ENCODE data around the gene AMELX.

The AMELX gene

GRCh38 chrX:11304829-11305228 lies 11.6 kb downstream of the AMELX start:
- H3K27ac ChIP-seq (ENCODE audit: low read depth, low read length): peak overlapping the region; percentile 42
- H3K4me3 ChIP-seq (ENCODE audit: low read depth, low read length): no peak overlapping the region
- H3K4me1 ChIP-seq (ENCODE audit: control insufficient read depth, insufficient read depth, low read length): peaks cover 11% of the 10 kb centered on the region
- no peaks in the 10 kb centered on the region for H3K36me3 ChIP-seq (ENCODE audit: control insufficient read depth, insufficient read depth, low read length)
- no peaks in the 10 kb centered on the region for H3K9me3 ChIP-seq (ENCODE audit: control insufficient read depth, insufficient read depth, low read length)
- no peak overlapping the region for H3K9ac ChIP-seq (ENCODE audit: low read depth, low read length)
- no peaks in the 10 kb centered on the region for H3K27me3 ChIP-seq (ENCODE audit: control insufficient read depth, insufficient read depth, low read length)

- no peak overlapping the region for H3K27ac ChIP-seq (ENCODE audit: low read depth, low read length)
Measured at GRCh38 chrX:11305641-11306040, 12.4 kb downstream of the AMELX start.

GRCh38 chrX:11309220-11309619 lies 16.0 kb downstream of the AMELX start:
- Histone ChIP-seq H3K9me3 (ENCODE audit: control insufficient read depth, insufficient read depth, low read length) (no peaks in the 10 kb centered on the region), H3K27ac (ENCODE audit: low read depth, low read length) (no peak overlapping the region), H3K4me3 (ENCODE audit: low read depth, low read length) (no peak overlapping the region), H3K36me3 (ENCODE audit: control insufficient read depth, insufficient read depth, low read length) (no peaks in the 10 kb centered on the region), H3K4me1 (ENCODE audit: control insufficient read depth, insufficient read depth, low read length) (peaks cover 11% of the 10 kb centered on the region), H3K9ac (ENCODE audit: low read depth, low read length) (no peak overlapping the region), H3K27me3 (ENCODE audit: control insufficient read depth, insufficient read depth, low read length) (no peaks in the 10 kb centered on the region)

More at GRCh38 chrX:11305641-11306040, 12.4 kb downstream of the AMELX start:
- Histone ChIP-seq H3K9me3 (ENCODE audit: control insufficient read depth, insufficient read depth, low read length) (no peaks in the 10 kb centered on the region), H3K27me3 (ENCODE audit: control insufficient read depth, insufficient read depth, low read length) (no peaks in the 10 kb centered on the region), H3K4me3 (ENCODE audit: low read depth, low read length) (no peak overlapping the region), H3K36me3 (ENCODE audit: control insufficient read depth, insufficient read depth, low read length) (no peaks in the 10 kb centered on the region), H3K9ac (ENCODE audit: low read depth, low read length) (no peak overlapping the region), H3K4me1 (ENCODE audit: control insufficient read depth, insufficient read depth, low read length) (peaks cover 11% of the 10 kb centered on the region)

- Histone ChIP-seq H3K27ac (ENCODE audit: low read depth, low read length) (no peak overlapping the region), H3K9me3 (ENCODE audit: control insufficient read depth, insufficient read depth, low read length) (no peaks in the 10 kb centered on the region), H3K9ac (ENCODE audit: low read depth, low read length) (no peak overlapping the region), H3K27me3 (ENCODE audit: control insufficient read depth, insufficient read depth, low read length) (no peaks in the 10 kb centered on the region), H3K4me1 (ENCODE audit: control insufficient read depth, insufficient read depth, low read length) (no peaks in the 10 kb centered on the region), H3K36me3 (ENCODE audit: control insufficient read depth, insufficient read depth, low read length) (no peaks in the 10 kb centered on the region), H3K4me3 (ENCODE audit: low read depth, low read length) (no peak overlapping the region)
Measured at GRCh38 chrX:11311706-11312105, 18.5 kb downstream of the AMELX start.

- Histone ChIP-seq H3K4me3 (ENCODE audit: low read depth, low read length) (no peak overlapping the region), H3K27ac (ENCODE audit: low read depth, low read length) (no peak overlapping the region), H3K27me3 (ENCODE audit: control insufficient read depth, insufficient read depth, low read length) (no peaks in the 10 kb centered on the region), H3K9me3 (ENCODE audit: control insufficient read depth, insufficient read depth, low read length) (no peaks in the 10 kb centered on the region), H3K36me3 (ENCODE audit: control insufficient read depth, insufficient read depth, low read length) (no peaks in the 10 kb centered on the region), H3K4me1 (ENCODE audit: control insufficient read depth, insufficient read depth, low read length) (no peaks in the 10 kb centered on the region), H3K9ac (ENCODE audit: low read depth, low read length) (no peak overlapping the region)
Measured at GRCh38 chrX:11319806-11320520, 26.8 kb downstream of the AMELX start.

- H3K4me1 ChIP-seq (ENCODE audit: control insufficient read depth, insufficient read depth, low read length): no peaks in the 10 kb centered on the region
- no peaks in the 10 kb centered on the region for H3K27me3 ChIP-seq (ENCODE audit: control insufficient read depth, insufficient read depth, low read length)
- no peak overlapping the region for H3K4me3 ChIP-seq (ENCODE audit: low read depth, low read length)
- no peak overlapping the region for H3K9ac ChIP-seq (ENCODE audit: low read depth, low read length)
- H3K27ac ChIP-seq (ENCODE audit: low read depth, low read length): no peak overlapping the region
- no peaks in the 10 kb centered on the region for H3K36me3 ChIP-seq (ENCODE audit: control insufficient read depth, insufficient read depth, low read length)
- H3K9me3 ChIP-seq (ENCODE audit: control insufficient read depth, insufficient read depth, low read length): no peaks in the 10 kb centered on the region
Measured at GRCh38 chrX:11321986-11322385, 28.8 kb downstream of the AMELX start.

GRCh38 chrX:11328134-11328533 lies 34.9 kb downstream of the AMELX start:
- no peaks in the 10 kb centered on the region for H3K36me3 ChIP-seq (ENCODE audit: control insufficient read depth, insufficient read depth, low read length)
- H3K27me3 ChIP-seq (ENCODE audit: control insufficient read depth, insufficient read depth, low read length): no peaks in the 10 kb centered on the region
- H3K4me3 ChIP-seq (ENCODE audit: low read depth, low read length): no peak overlapping the region
- H3K9ac ChIP-seq (ENCODE audit: low read depth, low read length): no peak overlapping the region
- no peaks in the 10 kb centered on the region for H3K9me3 ChIP-seq (ENCODE audit: control insufficient read depth, insufficient read depth, low read length)
- H3K27ac ChIP-seq (ENCODE audit: low read depth, low read length): no peak overlapping the region
- H3K4me1 ChIP-seq (ENCODE audit: control insufficient read depth, insufficient read depth, low read length): no peaks in the 10 kb centered on the region

GRCh38 chrX:11329021-11329420 lies 35.8 kb downstream of the AMELX start:
- Histone ChIP-seq H3K27me3 (ENCODE audit: control insufficient read depth, insufficient read depth, low read length) (no peaks in the 10 kb centered on the region), H3K9me3 (ENCODE audit: control insufficient read depth, insufficient read depth, low read length) (no peaks in the 10 kb centered on the region), H3K9ac (ENCODE audit: low read depth, low read length) (no peak overlapping the region), H3K27ac (ENCODE audit: low read depth, low read length) (no peak overlapping the region), H3K4me3 (ENCODE audit: low read depth, low read length) (no peak overlapping the region), H3K36me3 (ENCODE audit: control insufficient read depth, insufficient read depth, low read length) (no peaks in the 10 kb centered on the region), H3K4me1 (ENCODE audit: control insufficient read depth, insufficient read depth, low read length) (no peaks in the 10 kb centered on the region)

GRCh38 chrX:11331788-11332187 lies 38.6 kb downstream of the AMELX start:
- Histone ChIP-seq H3K36me3 (ENCODE audit: control insufficient read depth, insufficient read depth, low read length) (no peaks in the 10 kb centered on the region), H3K27ac (ENCODE audit: low read depth, low read length) (no peak overlapping the region), H3K4me1 (ENCODE audit: control insufficient read depth, insufficient read depth, low read length) (no peaks in the 10 kb centered on the region)

GRCh38 chrX:11334165-11334564 lies 41.0 kb downstream of the AMELX start:
- Histone ChIP-seq H3K4me3 (ENCODE audit: low read depth, low read length) (no peak overlapping the region), H3K9me3 (ENCODE audit: control insufficient read depth, insufficient read depth, low read length) (no peaks in the 10 kb centered on the region), H3K27ac (ENCODE audit: low read depth, low read length) (no peak overlapping the region), H3K36me3 (ENCODE audit: control insufficient read depth, insufficient read depth, low read length) (no peaks in the 10 kb centered on the region), H3K9ac (ENCODE audit: low read depth, low read length) (no peak overlapping the region), H3K4me1 (ENCODE audit: control insufficient read depth, insufficient read depth, low read length) (no peaks in the 10 kb centered on the region), H3K27me3 (ENCODE audit: control insufficient read depth, insufficient read depth, low read length) (no peaks in the 10 kb centered on the region)

More at GRCh38 chrX:11331788-11332187, 38.6 kb downstream of the AMELX start:
- H3K27me3 ChIP-seq (ENCODE audit: control insufficient read depth, insufficient read depth, low read length): no peaks in the 10 kb centered on the region
- H3K4me3 ChIP-seq (ENCODE audit: low read depth, low read length): no peak overlapping the region
- H3K9ac ChIP-seq (ENCODE audit: low read depth, low read length): no peak overlapping the region
- H3K9me3 ChIP-seq (ENCODE audit: control insufficient read depth, insufficient read depth, low read length): no peaks in the 10 kb centered on the region

- no peak overlapping the region for H3K4me3 ChIP-seq (ENCODE audit: low read depth, low read length)
- H3K9me3 ChIP-seq (ENCODE audit: control insufficient read depth, insufficient read depth, low read length): no peaks in the 10 kb centered on the region
- no peaks in the 10 kb centered on the region for H3K4me1 ChIP-seq (ENCODE audit: control insufficient read depth, insufficient read depth, low read length)
- no peaks in the 10 kb centered on the region for H3K27me3 ChIP-seq (ENCODE audit: control insufficient read depth, insufficient read depth, low read length)
- H3K27ac ChIP-seq (ENCODE audit: low read depth, low read length): no peak overlapping the region
- H3K36me3 ChIP-seq (ENCODE audit: control insufficient read depth, insufficient read depth, low read length): no peaks in the 10 kb centered on the region
- H3K9ac ChIP-seq (ENCODE audit: low read depth, low read length): no peak overlapping the region
Measured at GRCh38 chrX:11336201-11336600, 43.0 kb downstream of the AMELX start.
